ENCODE results near the gene STAMBPL1. TPM values are rescaled to one million over a fixed set of nuclear protein-coding genes. Genes with fewer than 3 reads are reported as not detected.

The STAMBPL1 gene
- polyA plus RNA-seq, 1 donor from 2014 or later: 21.9 TPM

- H3K9me3 ChIP-seq (ENCODE audit: low read length): no peaks in the 10 kb centered on the region
- no peaks in the 10 kb centered on the region for H4K20me1 ChIP-seq (ENCODE audit: insufficient read depth)
- H3K4me3 ChIP-seq (ENCODE audit: low read length): no peak overlapping the region
- H3K36me3 ChIP-seq (ENCODE audit: insufficient read depth, low read length): no peaks in the 10 kb centered on the region
- no peak overlapping the region for H3K4me2 ChIP-seq (ENCODE audit: low read length)
- H3K27me3 ChIP-seq (ENCODE audit: insufficient read depth, low read depth, low read length): no peaks in the 10 kb centered on the region
- no peak for TF ChIP-seq TAF1 (IDR thresholded peaks at IDR 0.05; ENCODE audit: low read depth)
- TF ChIP-seq EP300 (conservative IDR thresholded peaks at IDR 0.05; ENCODE audit: poor library complexity, severe bottlenecking): no peak
- TF ChIP-seq MXI1 (conservative IDR thresholded peaks at IDR 0.05; ENCODE audit: poor library complexity, severe bottlenecking): no peak
- no peak for TF ChIP-seq SMC3 (conservative IDR thresholded peaks at IDR 0.05; ENCODE audit: poor library complexity)
- TF ChIP-seq, protein P1, sequence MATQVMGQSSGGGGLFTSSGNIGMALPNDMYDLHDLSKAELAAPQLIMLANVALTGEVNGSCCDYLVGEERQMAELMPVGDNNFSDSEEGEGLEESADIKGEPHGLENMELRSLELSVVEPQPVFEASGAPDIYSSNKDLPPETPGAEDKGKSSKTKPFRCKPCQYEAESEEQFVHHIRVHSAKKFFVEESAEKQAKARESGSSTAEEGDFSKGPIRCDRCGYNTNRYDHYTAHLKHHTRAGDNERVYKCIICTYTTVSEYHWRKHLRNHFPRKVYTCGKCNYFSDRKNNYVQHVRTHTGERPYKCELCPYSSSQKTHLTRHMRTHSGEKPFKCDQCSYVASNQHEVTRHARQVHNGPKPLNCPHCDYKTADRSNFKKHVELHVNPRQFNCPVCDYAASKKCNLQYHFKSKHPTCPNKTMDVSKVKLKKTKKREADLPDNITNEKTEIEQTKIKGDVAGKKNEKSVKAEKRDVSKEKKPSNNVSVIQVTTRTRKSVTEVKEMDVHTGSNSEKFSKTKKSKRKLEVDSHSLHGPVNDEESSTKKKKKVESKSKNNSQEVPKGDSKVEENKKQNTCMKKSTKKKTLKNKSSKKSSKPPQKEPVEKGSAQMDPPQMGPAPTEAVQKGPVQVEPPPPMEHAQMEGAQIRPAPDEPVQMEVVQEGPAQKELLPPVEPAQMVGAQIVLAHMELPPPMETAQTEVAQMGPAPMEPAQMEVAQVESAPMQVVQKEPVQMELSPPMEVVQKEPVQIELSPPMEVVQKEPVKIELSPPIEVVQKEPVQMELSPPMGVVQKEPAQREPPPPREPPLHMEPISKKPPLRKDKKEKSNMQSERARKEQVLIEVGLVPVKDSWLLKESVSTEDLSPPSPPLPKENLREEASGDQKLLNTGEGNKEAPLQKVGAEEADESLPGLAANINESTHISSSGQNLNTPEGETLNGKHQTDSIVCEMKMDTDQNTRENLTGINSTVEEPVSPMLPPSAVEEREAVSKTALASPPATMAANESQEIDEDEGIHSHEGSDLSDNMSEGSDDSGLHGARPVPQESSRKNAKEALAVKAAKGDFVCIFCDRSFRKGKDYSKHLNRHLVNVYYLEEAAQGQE (IDR thresholded peaks at IDR 0.05; ENCODE audit: borderline replicate concordance): no peak
- no peak for TF ChIP-seq EZH2 (IDR thresholded peaks at IDR 0.05; ENCODE audit: borderline replicate concordance, insufficient read depth, low read length, poor library complexity, severe bottlenecking)
- TF ChIP-seq, protein P2, sequence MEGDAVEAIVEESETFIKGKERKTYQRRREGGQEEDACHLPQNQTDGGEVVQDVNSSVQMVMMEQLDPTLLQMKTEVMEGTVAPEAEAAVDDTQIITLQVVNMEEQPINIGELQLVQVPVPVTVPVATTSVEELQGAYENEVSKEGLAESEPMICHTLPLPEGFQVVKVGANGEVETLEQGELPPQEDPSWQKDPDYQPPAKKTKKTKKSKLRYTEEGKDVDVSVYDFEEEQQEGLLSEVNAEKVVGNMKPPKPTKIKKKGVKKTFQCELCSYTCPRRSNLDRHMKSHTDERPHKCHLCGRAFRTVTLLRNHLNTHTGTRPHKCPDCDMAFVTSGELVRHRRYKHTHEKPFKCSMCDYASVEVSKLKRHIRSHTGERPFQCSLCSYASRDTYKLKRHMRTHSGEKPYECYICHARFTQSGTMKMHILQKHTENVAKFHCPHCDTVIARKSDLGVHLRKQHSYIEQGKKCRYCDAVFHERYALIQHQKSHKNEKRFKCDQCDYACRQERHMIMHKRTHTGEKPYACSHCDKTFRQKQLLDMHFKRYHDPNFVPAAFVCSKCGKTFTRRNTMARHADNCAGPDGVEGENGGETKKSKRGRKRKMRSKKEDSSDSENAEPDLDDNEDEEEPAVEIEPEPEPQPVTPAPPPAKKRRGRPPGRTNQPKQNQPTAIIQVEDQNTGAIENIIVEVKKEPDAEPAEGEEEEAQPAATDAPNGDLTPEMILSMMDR (IDR thresholded peaks at IDR 0.05; ENCODE audit: poor library complexity, severe bottlenecking): no peak
- no peak for TF ChIP-seq POLR2AphosphoS5 (IDR thresholded peaks at IDR 0.05)
- no peak for TF ChIP-seq RAD21 (conservative IDR thresholded peaks at IDR 0.05)
- no peak overlapping the region for H2AFZ ChIP-seq (ENCODE audit: low read depth, low read length)
- no peak overlapping the region for H3K9ac ChIP-seq (ENCODE audit: low read length)
- no peaks in the 10 kb centered on the region for H3F3A ChIP-seq (ENCODE audit: insufficient read depth, low read length, poor library complexity, severe bottlenecking)
- H3K9me2 ChIP-seq (ENCODE audit: insufficient read depth, low read length): no peaks in the 10 kb centered on the region
- H3K27ac ChIP-seq (ENCODE audit: low read length): no peak overlapping the region
- no peaks in the 10 kb centered on the region for H3K79me2 ChIP-seq (replicated peaks; ENCODE audit: insufficient read depth, low read length)
Measured at GRCh38 chr10:88899886-88900285, 19.8 kb downstream of the STAMBPL1 start.

GRCh38 chr10:88901206-88901983 lies 21.4 kb downstream of the STAMBPL1 start:
- Histone ChIP-seq H2AFZ (ENCODE audit: low read depth, low read length) (no peak overlapping the region), H4K20me1 (ENCODE audit: insufficient read depth) (no peaks in the 10 kb centered on the region), H3K36me3 (ENCODE audit: insufficient read depth, low read length) (no peaks in the 10 kb centered on the region), H3K79me2 (replicated peaks; ENCODE audit: insufficient read depth, low read length) (no peaks in the 10 kb centered on the region), H3K4me2 (ENCODE audit: low read length) (no peak overlapping the region), H3F3A (ENCODE audit: insufficient read depth, low read length, poor library complexity, severe bottlenecking) (no peaks in the 10 kb centered on the region), H3K27ac (ENCODE audit: low read length) (no peak overlapping the region), H3K9ac (ENCODE audit: low read length) (no peak overlapping the region), H3K27me3 (ENCODE audit: insufficient read depth, low read depth, low read length) (no peaks in the 10 kb centered on the region), H3K4me3 (ENCODE audit: low read length) (no peak overlapping the region), H3K9me2 (ENCODE audit: insufficient read depth, low read length) (no peaks in the 10 kb centered on the region), H3K9me3 (ENCODE audit: low read length) (no peaks in the 10 kb centered on the region)
- TF ChIP-seq, protein P2 (IDR thresholded peaks at IDR 0.05; ENCODE audit: poor library complexity, severe bottlenecking): no peak
- TF ChIP-seq EP300 (conservative IDR thresholded peaks at IDR 0.05; ENCODE audit: poor library complexity, severe bottlenecking) (no peak), SMC3 (conservative IDR thresholded peaks at IDR 0.05; ENCODE audit: poor library complexity) (no peak), MXI1 (conservative IDR thresholded peaks at IDR 0.05; ENCODE audit: poor library complexity, severe bottlenecking) (no peak), TAF1 (IDR thresholded peaks at IDR 0.05; ENCODE audit: low read depth) (no peak), EZH2 (IDR thresholded peaks at IDR 0.05; ENCODE audit: borderline replicate concordance, insufficient read depth, low read length, poor library complexity, severe bottlenecking) (no peak), POLR2AphosphoS5 (IDR thresholded peaks at IDR 0.05) (no peak), RAD21 (conservative IDR thresholded peaks at IDR 0.05) (no peak)
- TF ChIP-seq, protein P1 (IDR thresholded peaks at IDR 0.05; ENCODE audit: borderline replicate concordance): no peak

Measured in neural cell (in vitro differentiated cells).